Lung microvascular endothelial cell (primary cell): ENCODE data around the gene CHST11. TPM values are rescaled to one million over a fixed set of nuclear protein-coding genes. Genes with fewer than 3 reads are reported as not detected.
A peak's percentile ranks its signal among the peaks of the same experiment; 100 is the strongest.

ENCODE experiments used
- DNase-seq, 2 donors: peaks; one replicate each; pipeline versions ENCODE4 v3.0.0 to v3.0.0-alpha.2; 2010; ENCODE audit warnings: low read depth in 2 of 2
- total RNA-seq: library from RNA; depleted of rRNA; stranded (reverse); fragments of >200 nt; gene quantifications from 2 replicates; pipeline ENCODE4 v1.2.1, GENCODE V29; 2014

Gene CHST11
- total RNA-seq, 1 donor from 2014 or later: 4.8 TPM

- peak in 1 of 2 donors; percentile 95 for DNase-seq
Measured at GRCh38 chr12:104480826-104481440, 24.2 kb downstream of the CHST11 start.

GRCh38 chr12:104482113-104482512 is 25.4 kb downstream of the CHST11 start:
- no peak for DNase-seq

GRCh38 chr12:104482748-104483147 is 26.0 kb downstream of the CHST11 start:
- no peak for DNase-seq

GRCh38 chr12:104484079-104484478 is 27.3 kb downstream of the CHST11 start:
- DNase-seq: no peak

- no peak for DNase-seq
Measured at GRCh38 chr12:104485651-104486362, 29.1 kb downstream of the CHST11 start.

- no peak for DNase-seq
Measured at GRCh38 chr12:104486363-104486750, 29.6 kb downstream of the CHST11 start.

GRCh38 chr12:104486943-104487819 is 30.4 kb downstream of the CHST11 start:
- DNase-seq: no peak

- DNase-seq: no peak
Measured at GRCh38 chr12:104488374-104488773, 31.6 kb downstream of the CHST11 start.

GRCh38 chr12:104490186-104490585 is 33.4 kb downstream of the CHST11 start:
- DNase-seq: no peak

GRCh38 chr12:104490850-104491249 is 34.1 kb downstream of the CHST11 start:
- no peak for DNase-seq

- DNase-seq: no peak
Measured at GRCh38 chr12:104493496-104493895, 36.7 kb downstream of the CHST11 start.

GRCh38 chr12:104494137-104494792 is 37.5 kb downstream of the CHST11 start:
- DNase-seq: no peak

- no peak for DNase-seq
Measured at GRCh38 chr12:104494793-104495158, 38.0 kb downstream of the CHST11 start.

GRCh38 chr12:104495786-104496185 is 39.0 kb downstream of the CHST11 start:
- DNase-seq: no peak

GRCh38 chr12:104496336-104496735 is 39.6 kb downstream of the CHST11 start:
- no peak for DNase-seq

GRCh38 chr12:104498211-104498801 is 41.6 kb downstream of the CHST11 start:
- no peak for DNase-seq

- no peak for DNase-seq
Measured at GRCh38 chr12:104499668-104500332, 43.1 kb downstream of the CHST11 start.

GRCh38 chr12:104501115-104501514 is 44.4 kb downstream of the CHST11 start:
- no peak for DNase-seq

- no peak for DNase-seq
Measured at GRCh38 chr12:104501660-104502059, 44.9 kb downstream of the CHST11 start.

- DNase-seq: no peak
Measured at GRCh38 chr12:104502217-104502616, 45.5 kb downstream of the CHST11 start.

- no peak for DNase-seq
Measured at GRCh38 chr12:104502638-104503037, 45.9 kb downstream of the CHST11 start.
